Measurements from ENCODE around the gene RHOT2. TPM values are rescaled to one million over a fixed set of nuclear protein-coding genes. Genes with fewer than 3 reads are reported as not detected.

Gene RHOT2
- total and polyA plus RNA-seq, 2 of the 8 experiments (the other 6 are each of a cell fraction or from before 2014, with no cell fraction given), result 149 to 194 TPM

- Histone ChIP-seq H3K4me3 (ENCODE audit: extremely low read depth in 1 of 4, insufficient read depth in 2 of 4, low read depth in 3 of 4, low read length in 4 of 4) (peak overlapping the region; percentile 43 to 78 (median 48)), H2AFZ (ENCODE audit: low read length) (no peak overlapping the region), H2BK12ac (ENCODE audit: low read depth, low read length) (no peak overlapping the region), H2BK15ac (ENCODE audit: low read length) (no peak overlapping the region), H2AK5ac (ENCODE audit: low read depth, low read length) (no peak overlapping the region), H3K14ac (ENCODE audit: insufficient read length) (no peak overlapping the region), H3K4me2 (ENCODE audit: insufficient read depth in 1 of 2, low read depth in 2 of 2, low read length in 2 of 2) (peak overlapping the region; percentile 87 to 95), H3K56ac (replicated peaks; ENCODE audit: insufficient read length, low read depth, low read length) (no peak overlapping the region), H3K9me3 (ENCODE audit: insufficient read depth in 2 of 2, low read depth in 1 of 2, low read length in 1 of 2) (no peaks in the 10 kb centered on the region), H3K9ac (replicated peaks in 1 of 4; ENCODE audit: extremely low read depth in 1 of 4, low read depth in 3 of 4, low read length in 3 of 4) (no peak overlapping the region), H4K20me1 (replicated peaks in 1 of 2; ENCODE audit: control insufficient read depth in 1 of 2, insufficient read depth in 2 of 2, low read length in 2 of 2) (peaks cover 0 to 8% of the 10 kb centered on the region in 2 experiments), H2BK120ac (replicated peaks; ENCODE audit: low read depth, low read length) (no peak overlapping the region), H3K18ac (ENCODE audit: extremely low read depth, low read length) (no peak overlapping the region), H4K8ac (ENCODE audit: extremely low read depth, insufficient read depth, low read length) (peak overlapping the region; percentile 65; the same call in 1 of the 2 replicates), H3K27me3 (replicated peaks in 1 of 4; ENCODE audit: control insufficient read depth in 3 of 4, extremely low read depth in 1 of 4, insufficient read depth in 3 of 4, low read length in 3 of 4) (peaks cover 1 to 59% (median 36%) of the 10 kb centered on the region in 4 experiments), H3K36me3 (ENCODE audit: control insufficient read depth in 2 of 4, insufficient read depth in 4 of 4, low read length in 3 of 4) (no peaks in the 10 kb centered on the region), H2BK20ac (ENCODE audit: low read length) (no peak overlapping the region), H3K27ac (ENCODE audit: low read depth, low read length) (no peak overlapping the region), H3K4ac (replicated peaks; ENCODE audit: insufficient read length, low read depth, low read length) (no peak overlapping the region), H2BK5ac (ENCODE audit: low read depth, low read length) (no peak overlapping the region), H3K79me2 (ENCODE audit: control insufficient read depth in 1 of 2, insufficient read depth in 2 of 2, low read length in 2 of 2) (no peaks in the 10 kb centered on the region), H3K79me1 (ENCODE audit: low read depth, low read length) (peaks cover 4% of the 10 kb centered on the region; the same call in 1 of the 2 replicates), H3K23me2 (ENCODE audit: low read depth, low read length) (peaks cover 15% of the 10 kb centered on the region), H4K5ac (ENCODE audit: insufficient read length, low read depth, low read length) (no peak overlapping the region), H3K23ac (ENCODE audit: insufficient read length) (no peak overlapping the region), H4K91ac (replicated peaks; ENCODE audit: insufficient read length, low read length) (no peak overlapping the region), H3K4me1 (replicated peaks in 1 of 4; ENCODE audit: control insufficient read depth in 3 of 4, insufficient read depth in 4 of 4, low read length in 3 of 4) (peaks cover 0 to 23% (median 15%) of the 10 kb centered on the region in 4 experiments; a peak in 5 of 7 replicates)
- WGBS, 2 experiments (ENCODE audit: extremely low coverage in 1 of 2, insufficient coverage in 1 of 2, insufficient read length in 1 of 2, insufficient replicate concordance in 2 of 2, low coverage in 1 of 2, low lambda C conversion rate in 2 of 2, missing lambda C conversion rate in 1 of 2), result 18% methylated on average over 8 of the region's 37 CpGs; no CpG with 5 or more reads in 1 of the 2 experiments
- DNase-seq (ENCODE audit: low read depth in 1 of 2, low spot score in 2 of 2) (peak in 1 of 2 experiments; percentile 62), FAIRE-seq (no peak)
- CTCF ChIA-PET (ENCODE audit: partially characterized antibody), result interaction anchor here (0.9 to 2.0 kb wide), 3 partner anchors 12 to 92 kb away, joined by 3 to 7 read pairs (median 6); no protein-coding TSS in a partner anchor
- TF ChIP-seq BACH1 (IDR thresholded peaks at IDR 0.05; ENCODE audit: low read length) (no peak), POLR2AphosphoS5 (IDR thresholded peaks at IDR 0.05; ENCODE audit: low read depth, low read length) (no peak), BRCA1 (IDR thresholded peaks at IDR 0.05; ENCODE audit: low read depth, low read length) (no peak), E2F6 (IDR thresholded peaks at IDR 0.05) (no peak), PHF8 (conservative IDR thresholded peaks at IDR 0.05; ENCODE audit: low read depth, low read length) (no peak), CEBPB (IDR thresholded peaks at IDR 0.05; ENCODE audit: low read depth, low read length) (no peak)
- POLR2A ChIA-PET (ENCODE audit: partially characterized antibody), result interaction anchor here (1.1 to 4.6 kb wide), 4 partner anchors 11 to 28 kb away, joined by 5 to 48 read pairs (median 8); partner anchors contain the start of genes ANTKMT, JMJD8, RHBDL1 and STUB1
Measured at GRCh38 chr16:693766-694165, 25.8 kb downstream of the RHOT2 start.

All from H1 (cell line).